K562 (cell line): Measurements from ENCODE around the gene TRPC3. TPM values are rescaled to one million over a fixed set of nuclear protein-coding genes. Genes with fewer than 3 reads are reported as not detected.

Experiments used
- BRF1 ChIP-seq: IDR thresholded peaks from 3 replicates; pipeline ENCODE4 v1.6.1; 2011; ENCODE audit warnings: borderline replicate concordance, mild to moderate bottlenecking; ENCODE audit not compliant: insufficient read length; ENCODE audit errors: extremely low read depth
- NCOA1 ChIP-seq: fragments of 450-650 bp; IDR thresholded peaks from 2 replicates; pipeline ENCODE4 v1.6.1; 2016; ENCODE audit warnings: low read depth
- OTX1 ChIP-seq: fragments of 450-650 bp; formaldehyde crosslinking; IDR thresholded peaks from 2 replicates; pipeline ENCODE4 v1.4.0; 2022; ENCODE audit warnings: mild to moderate bottlenecking
- ZNF584 ChIP-seq: fragments of 200-800 bp; sonication (Bioruptor generic); IDR thresholded peaks from 2 replicates; pipeline ENCODE4 v1.6.1; 2016; ENCODE audit warnings: low read depth, mild to moderate bottlenecking, missing genetic modification characterization, missing compliant biosample characterization
- ZNF79 ChIP-seq: fragments of 250-450 bp; sonication (Bioruptor Pico); IDR thresholded peaks from 2 replicates; pipeline ENCODE4 v1.4.0; 2020; ENCODE audit warnings: low read depth, mild to moderate bottlenecking, moderate library complexity
- polyA plus RNA-seq, 8 experiments: library from polyadenylated mRNA; depleted of rRNA in 4 of 8; stranded (reverse) in 5 of 8; unstranded in 3 of 8; fragments of >200 nt; fragmentation: Nextera tagmentation in 2 of 8; fragmentation: Illumina TruSeq in 1 of 8; extraction: Ambion mirVana in 2 of 8; extraction: Trizol in 1 of 8; gene quantifications; 2 replicates each; pipeline versions ENCODE4 v1.2.1 to v1.2.3, GENCODE V29; 2011 to 2014; ENCODE audit warnings: inconsistent platforms in 1 of 8, missing spikeins in 1 of 8
- total RNA-seq, 7 experiments: library from RNA; depleted of rRNA in 6 of 7; stranded (reverse); fragments of >200 nt in 6 of 7; fragmentation: Illumina TruSeq in 2 of 7; extraction: Trizol in 2 of 7; gene quantifications; 2 replicates each; pipeline versions ENCODE4 v1.2.1 to v1.2.3, GENCODE V29; 2011 to 2021; ENCODE audit warnings: low replicate concordance in 1 of 7
- TF ChIP-seq, protein P1 (sequence below): fragments of 150-350 bp; IDR thresholded peaks from 2 replicates; pipeline ENCODE4 v1.6.1; 2014; ENCODE audit warnings: low read depth, mild to moderate bottlenecking, low read length, borderline replicate concordance
- TF ChIP-seq, protein P2 (sequence below): conservative IDR thresholded peaks from 2 replicates; pipeline ENCODE4 v1.6.1; 2011; ENCODE audit warnings: low read depth, mild to moderate bottlenecking, low read length; ENCODE audit not compliant: control insufficient read depth

The TRPC3 gene
- total and polyA plus RNA-seq, 9 of the 15 experiments (the other 6 are each of a cell fraction or from before 2014, with no cell fraction given): 0.01 to 0.27 (median 0.11) TPM

DNA sequence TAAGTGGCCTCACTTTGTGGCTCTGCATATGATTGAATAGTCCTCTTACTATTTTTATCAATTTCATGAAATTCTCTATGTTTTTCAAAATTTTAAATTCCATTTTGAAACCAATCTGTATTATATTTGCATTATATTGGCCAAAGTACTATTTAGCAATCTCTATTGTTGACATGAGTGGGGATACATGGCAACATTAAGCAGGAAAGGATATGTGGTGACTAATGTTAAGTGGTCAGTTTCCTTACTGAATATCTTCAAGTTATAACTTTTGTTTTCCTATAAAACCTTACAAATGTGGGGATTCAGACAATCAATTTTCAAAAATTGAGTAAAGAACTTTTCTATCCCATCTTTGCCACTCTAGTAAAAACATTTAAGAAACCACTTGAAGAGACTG, 91.7 kb downstream of the TRPC3 start (continued):
- TF ChIP-seq, protein P1, sequence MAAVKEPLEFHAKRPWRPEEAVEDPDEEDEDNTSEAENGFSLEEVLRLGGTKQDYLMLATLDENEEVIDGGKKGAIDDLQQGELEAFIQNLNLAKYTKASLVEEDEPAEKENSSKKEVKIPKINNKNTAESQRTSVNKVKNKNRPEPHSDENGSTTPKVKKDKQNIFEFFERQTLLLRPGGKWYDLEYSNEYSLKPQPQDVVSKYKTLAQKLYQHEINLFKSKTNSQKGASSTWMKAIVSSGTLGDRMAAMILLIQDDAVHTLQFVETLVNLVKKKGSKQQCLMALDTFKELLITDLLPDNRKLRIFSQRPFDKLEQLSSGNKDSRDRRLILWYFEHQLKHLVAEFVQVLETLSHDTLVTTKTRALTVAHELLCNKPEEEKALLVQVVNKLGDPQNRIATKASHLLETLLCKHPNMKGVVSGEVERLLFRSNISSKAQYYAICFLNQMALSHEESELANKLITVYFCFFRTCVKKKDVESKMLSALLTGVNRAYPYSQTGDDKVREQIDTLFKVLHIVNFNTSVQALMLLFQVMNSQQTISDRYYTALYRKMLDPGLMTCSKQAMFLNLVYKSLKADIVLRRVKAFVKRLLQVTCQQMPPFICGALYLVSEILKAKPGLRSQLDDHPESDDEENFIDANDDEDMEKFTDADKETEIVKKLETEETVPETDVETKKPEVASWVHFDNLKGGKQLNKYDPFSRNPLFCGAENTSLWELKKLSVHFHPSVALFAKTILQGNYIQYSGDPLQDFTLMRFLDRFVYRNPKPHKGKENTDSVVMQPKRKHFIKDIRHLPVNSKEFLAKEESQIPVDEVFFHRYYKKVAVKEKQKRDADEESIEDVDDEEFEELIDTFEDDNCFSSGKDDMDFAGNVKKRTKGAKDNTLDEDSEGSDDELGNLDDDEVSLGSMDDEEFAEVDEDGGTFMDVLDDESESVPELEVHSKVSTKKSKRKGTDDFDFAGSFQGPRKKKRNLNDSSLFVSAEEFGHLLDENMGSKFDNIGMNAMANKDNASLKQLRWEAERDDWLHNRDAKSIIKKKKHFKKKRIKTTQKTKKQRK: no peak
- no peak for TF ChIP-seq BRF1
- no peak for TF ChIP-seq NCOA1
- TF ChIP-seq, protein P2, sequence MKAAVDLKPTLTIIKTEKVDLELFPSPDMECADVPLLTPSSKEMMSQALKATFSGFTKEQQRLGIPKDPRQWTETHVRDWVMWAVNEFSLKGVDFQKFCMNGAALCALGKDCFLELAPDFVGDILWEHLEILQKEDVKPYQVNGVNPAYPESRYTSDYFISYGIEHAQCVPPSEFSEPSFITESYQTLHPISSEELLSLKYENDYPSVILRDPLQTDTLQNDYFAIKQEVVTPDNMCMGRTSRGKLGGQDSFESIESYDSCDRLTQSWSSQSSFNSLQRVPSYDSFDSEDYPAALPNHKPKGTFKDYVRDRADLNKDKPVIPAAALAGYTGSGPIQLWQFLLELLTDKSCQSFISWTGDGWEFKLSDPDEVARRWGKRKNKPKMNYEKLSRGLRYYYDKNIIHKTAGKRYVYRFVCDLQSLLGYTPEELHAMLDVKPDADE: no peak
- no peak for TF ChIP-seq ZNF79 (CRISPR knock-in tag)
- TF ChIP-seq ZNF584: no peak
- no peak for TF ChIP-seq OTX1
